Keratinocyte (primary cell): ENCODE data around the gene HIVEP2. TPM values are rescaled to one million over a fixed set of nuclear protein-coding genes. Genes with fewer than 3 reads are reported as not detected.

ENCODE experiments used
- DNase-seq: peaks from one replicate; pipeline ENCODE4 v3.0.0-alpha.2; 2011; ENCODE audit warnings: low read depth, missing footprints, low spot score
- FAIRE-seq: peaks from 2 replicates; lab custom pipeline; 2011; peaks lifted over from hg19 to GRCh38; lab: Jason Lieb, UNC
- H2AFZ ChIP-seq: 2 replicates; pipeline ENCODE4 v1.6.0; 2012; ENCODE audit warnings: low read length, control low read depth, inconsistent platforms; ENCODE audit not compliant: control insufficient read depth
- H3K27ac ChIP-seq: 2 replicates; pipeline ENCODE4 v1.5.1; 2011; ENCODE audit warnings: low read length; ENCODE audit not compliant: control insufficient read depth, insufficient read depth
- H3K27me3 ChIP-seq: 3 replicates; pipeline ENCODE4 v1.6.0; 2011; ENCODE audit warnings: low read length; ENCODE audit not compliant: control insufficient read depth, insufficient read depth; ENCODE audit errors: extremely low read depth
- H3K36me3 ChIP-seq, 2 experiments: 2 replicates in 1 of 2; 3 replicates in 1 of 2; pipeline ENCODE4 v1.5.1; 2011; ENCODE audit warnings: low read length in 2 of 2, mild to moderate bottlenecking in 1 of 2; ENCODE audit not compliant: control insufficient read depth in 2 of 2, insufficient read depth in 2 of 2; ENCODE audit errors: extremely low read depth in 1 of 2
- H3K4me1 ChIP-seq: 3 replicates; pipeline ENCODE4 v1.5.1; 2011; ENCODE audit warnings: low read length; ENCODE audit not compliant: control insufficient read depth, insufficient read depth; ENCODE audit errors: extremely low read depth
- H3K4me2 ChIP-seq: 3 replicates; pipeline ENCODE4 v1.6.0; 2011; ENCODE audit warnings: low read depth, low read length; ENCODE audit not compliant: control insufficient read depth, insufficient read depth; ENCODE audit errors: extremely low read depth
- H3K4me3 ChIP-seq, 3 experiments: fragments of 200-600 bp in 1 of 3; sonication (generic) in 1 of 3; 2 replicates in 2 of 3; 3 replicates in 1 of 3; pipeline ENCODE4 v1.5.1; 2011 to 2016; ENCODE audit warnings: low read length in 3 of 3, mild to moderate bottlenecking in 3 of 3, control low read depth in 2 of 3, inconsistent platforms in 1 of 3, low read depth in 1 of 3, mixed read lengths in 1 of 3, mixed run types in 1 of 3, moderate library complexity in 1 of 3; ENCODE audit not compliant: control insufficient read depth in 2 of 3, insufficient read depth in 2 of 3; ENCODE audit errors: extremely low read depth in 1 of 3
- H3K79me2 ChIP-seq: 2 replicates; pipeline ENCODE4 v1.6.0; 2012; ENCODE audit warnings: low read length; ENCODE audit not compliant: control insufficient read depth, insufficient read depth
- H3K9ac ChIP-seq: 3 replicates; pipeline ENCODE4 v1.6.0; 2011; ENCODE audit warnings: low read length; ENCODE audit not compliant: control insufficient read depth, insufficient read depth; ENCODE audit errors: extremely low read depth
- H3K9me1 ChIP-seq: 3 replicates; pipeline ENCODE4 v1.6.0; 2011; ENCODE audit warnings: low read length; ENCODE audit not compliant: control insufficient read depth, insufficient read depth; ENCODE audit errors: extremely low read depth
- H3K9me3 ChIP-seq: 2 replicates; pipeline ENCODE4 v1.5.1; 2012; ENCODE audit warnings: low read depth, low read length; ENCODE audit not compliant: control insufficient read depth
- H4K20me1 ChIP-seq: 3 replicates; pipeline ENCODE4 v1.6.0; 2011; ENCODE audit warnings: low read length; ENCODE audit not compliant: control insufficient read depth, insufficient read depth; ENCODE audit errors: extremely low read depth
- CTCF ChIP-seq, 3 experiments: IDR thresholded peaks in 1 of 3; conservative IDR thresholded peaks in 1 of 3; optimal IDR thresholded peaks in 1 of 3; 2 replicates in 2 of 3; 3 replicates in 1 of 3; pipeline versions ENCODE3 to v1.5.1; 2011; ENCODE audit warnings: low read length in 3 of 3, mild to moderate bottlenecking in 3 of 3, moderate library complexity in 2 of 3, control low read depth in 1 of 3, inconsistent platforms in 1 of 3; ENCODE audit not compliant: insufficient read depth in 2 of 3; ENCODE audit errors: extremely low read depth in 1 of 3
- EZH2 ChIP-seq: IDR thresholded peaks from one replicate; pipeline ENCODE4 v1.6.1; 2012; ENCODE audit warnings: inconsistent platforms, mild to moderate bottlenecking, low read length, moderate library complexity
- dilution Hi-C: fragments of 300-500 bp; cut with MboI; formaldehyde crosslinking; loops from one replicate; pipeline ENCODE4 v1.7.0; 2020; ENCODE audit warnings: low sequenced_read_pairs; ENCODE audit not compliant: extremely low pct_ligation_motif_present
- polyA plus RNA-seq, 5 experiments: library from polyadenylated mRNA; depleted of rRNA in 3 of 5; stranded (reverse) in 3 of 5; stranded (forward) in 1 of 5; unstranded in 1 of 5; fragments of >200 nt; gene quantifications; 1 replicate in 1 of 5; 2 replicates in 3 of 5; 3 replicates in 1 of 5; pipeline versions ENCODE4 v1.2.1 to v1.2.3, GENCODE V29; 2011 to 2012; ENCODE audit warnings: missing spikeins in 2 of 5, low read depth in 1 of 5, low replicate concordance in 1 of 5

The HIVEP2 gene
- polyA plus RNA-seq, 1 donor (not counting 4 experiments of a cell fraction or from before 2014, with no cell fraction given): 8.9 TPM

- no peaks in the 10 kb centered on the region for H3K79me2 ChIP-seq
- H3K4me3 ChIP-seq: no peak overlapping the region
- H4K20me1 ChIP-seq: no peaks in the 10 kb centered on the region
- H3K36me3 ChIP-seq: no peaks in the 10 kb centered on the region
- H3K9me1 ChIP-seq: no peaks in the 10 kb centered on the region
- DNase-seq (no peak), FAIRE-seq (no peak)
- dilution Hi-C loops: no loop called here
- H3K27ac ChIP-seq: no peak overlapping the region
- H2AFZ ChIP-seq: no peak overlapping the region
- peaks cover 13% of the 10 kb centered on the region for H3K4me1 ChIP-seq
- no peaks in the 10 kb centered on the region for H3K9me3 ChIP-seq
- H3K4me2 ChIP-seq: no peak overlapping the region
- H3K9ac ChIP-seq: no peak overlapping the region
- TF ChIP-seq CTCF (optimal IDR thresholded peaks at IDR 0.05 in 1 of 3, IDR thresholded peaks at IDR 0.05 in 1 of 3, conservative IDR thresholded peaks at IDR 0.05 in 1 of 3; ENCODE audit: extremely low read depth in 1 of 3, insufficient read depth in 2 of 3, low read length in 3 of 3) (no peak), EZH2 (no peak)
- no peaks in the 10 kb centered on the region for H3K27me3 ChIP-seq
These were observed 212.2 kb downstream of the HIVEP2 start for GRCh38 chr6:142732790-142733189.

GRCh38 chr6:142731611-142732010 lies 213.4 kb downstream of the HIVEP2 start:
- dilution Hi-C loops: no loop called here
- H3K9me3 ChIP-seq: no peaks in the 10 kb centered on the region
- H3K79me2 ChIP-seq: no peaks in the 10 kb centered on the region
- H3K4me2 ChIP-seq: no peak overlapping the region
- H3K36me3 ChIP-seq: no peaks in the 10 kb centered on the region
- DNase-seq (peak; percentile 11), FAIRE-seq (no peak)
- no peaks in the 10 kb centered on the region for H3K27me3 ChIP-seq
- no peak overlapping the region for H2AFZ ChIP-seq
- no peak overlapping the region for H3K9ac ChIP-seq
- H3K4me3 ChIP-seq: no peak overlapping the region
- no peak overlapping the region for H3K27ac ChIP-seq
- H4K20me1 ChIP-seq: no peaks in the 10 kb centered on the region
- peaks cover 8% of the 10 kb centered on the region for H3K4me1 ChIP-seq
- TF ChIP-seq CTCF (optimal IDR thresholded peaks at IDR 0.05 in 1 of 3, IDR thresholded peaks at IDR 0.05 in 1 of 3, conservative IDR thresholded peaks at IDR 0.05 in 1 of 3; ENCODE audit: extremely low read depth in 1 of 3, insufficient read depth in 2 of 3, low read length in 3 of 3) (no peak), EZH2 (no peak)
- no peaks in the 10 kb centered on the region for H3K9me1 ChIP-seq
